Endometrial microvascular endothelial cells (primary cell): ENCODE data around the gene NOS1AP. TPM values are rescaled to one million over a fixed set of nuclear protein-coding genes. Genes with fewer than 3 reads are reported as not detected.
"Not testable (repeated sequence)": the region's sequence is repeated elsewhere in the genome, so short reads cannot be mapped to it uniquely, and the experiment has no call there.

Source experiments
- in situ Hi-C: cut with HindIII; loops from 2 replicates; pipeline ENCODE4 v1.10.0; 2017; ENCODE audit warnings: low sequenced_read_pairs, low pct_unique_long_range_greater_than_20kb; ENCODE audit errors: inconsistent ontology term
- total RNA-seq: library from RNA; depleted of rRNA; stranded (reverse); fragments of >200 nt; gene quantifications from one replicate; pipeline ENCODE4 v1.2.3, GENCODE V29; 2015; ENCODE audit errors: inconsistent ontology term

The NOS1AP gene
- total RNA-seq, result 3.1 TPM

DNA sequence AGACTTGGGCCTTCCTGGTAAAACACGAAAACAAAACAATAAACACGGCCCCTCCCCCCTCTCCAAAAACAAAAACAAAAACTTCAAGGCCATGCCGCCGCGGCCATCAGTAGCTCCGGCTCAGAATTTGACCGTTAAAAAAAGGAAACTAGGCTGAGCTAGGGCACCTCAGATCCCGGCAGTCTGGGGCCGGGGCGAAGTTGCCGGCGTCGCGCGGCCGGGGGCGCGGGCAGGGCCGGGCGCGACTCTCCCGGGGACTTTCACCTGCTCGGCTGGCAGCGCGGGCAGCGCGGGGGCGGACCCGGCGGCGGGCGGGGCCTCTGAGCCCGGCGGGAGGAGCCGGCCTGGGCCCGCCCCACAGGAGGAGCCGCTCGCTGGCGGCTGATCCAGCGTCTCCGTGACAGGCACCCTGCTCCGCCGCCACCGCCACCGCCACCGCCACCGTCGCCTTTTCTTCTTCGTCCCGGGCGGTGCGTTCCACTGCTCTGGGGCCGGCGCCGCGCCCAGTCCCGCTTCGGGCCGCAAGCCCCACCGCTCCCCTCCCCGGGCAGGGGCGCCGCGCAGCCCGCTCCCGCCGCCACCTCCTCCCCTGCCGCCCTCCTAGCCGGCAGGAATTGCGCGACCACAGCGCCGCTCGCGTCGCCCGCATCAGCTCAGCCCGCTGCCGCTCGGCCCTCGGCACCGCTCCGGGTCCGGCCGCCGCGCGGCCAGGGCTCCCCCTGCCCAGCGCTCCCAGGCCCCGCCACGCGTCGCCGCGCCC, at the start of gene NOS1AP:
TSS of gene NOS1AP (plus strand) at position 358 of the 760 bp plus-strand sequence. CDS start 487 bp downstream, outside the sequence.
- in situ Hi-C loops, result no loop called here

DNA sequence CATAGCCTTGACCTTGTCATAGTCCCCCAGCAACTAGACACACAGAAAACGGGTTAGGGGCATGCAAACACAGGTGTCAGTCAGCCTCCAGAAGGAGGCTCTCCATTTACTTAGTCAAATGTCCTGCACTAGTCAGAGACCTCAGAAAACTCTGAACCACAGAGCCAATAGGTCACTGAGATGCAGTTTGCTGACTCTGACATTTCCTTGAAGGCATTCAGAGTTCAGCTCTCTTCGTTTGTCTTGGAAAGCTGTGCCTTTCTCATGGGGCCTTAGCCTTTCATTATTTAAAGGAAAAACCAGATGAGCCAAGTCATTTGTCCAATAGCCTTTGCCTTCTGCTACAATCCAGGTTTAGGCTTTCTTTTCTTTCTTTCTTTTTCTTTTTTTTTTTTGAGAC, 49.3 kb upstream of the NOS1AP start:
- in situ Hi-C loops, result no loop called here

DNA sequence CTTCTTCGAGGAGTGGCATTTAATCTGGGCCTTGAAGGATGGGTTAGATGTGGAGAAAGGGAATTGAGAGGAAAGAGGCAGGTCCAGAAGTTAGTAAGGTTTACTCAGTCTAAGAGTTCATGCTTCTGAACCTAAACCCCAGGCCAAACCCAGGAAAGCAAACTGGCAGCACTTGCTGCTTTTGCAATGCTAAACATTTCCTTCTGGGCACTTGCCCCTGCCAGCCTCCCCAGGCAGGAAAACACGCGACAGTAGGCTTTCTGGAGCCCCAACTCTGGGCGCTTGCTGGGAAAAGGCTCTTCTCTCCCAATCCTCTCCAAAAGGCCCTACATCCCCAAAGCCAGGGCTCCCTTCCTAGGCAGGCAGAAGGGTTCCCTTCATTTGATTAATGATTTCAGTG, 48.4 kb upstream of the NOS1AP start:
- in situ Hi-C loops, result no loop called here

DNA sequence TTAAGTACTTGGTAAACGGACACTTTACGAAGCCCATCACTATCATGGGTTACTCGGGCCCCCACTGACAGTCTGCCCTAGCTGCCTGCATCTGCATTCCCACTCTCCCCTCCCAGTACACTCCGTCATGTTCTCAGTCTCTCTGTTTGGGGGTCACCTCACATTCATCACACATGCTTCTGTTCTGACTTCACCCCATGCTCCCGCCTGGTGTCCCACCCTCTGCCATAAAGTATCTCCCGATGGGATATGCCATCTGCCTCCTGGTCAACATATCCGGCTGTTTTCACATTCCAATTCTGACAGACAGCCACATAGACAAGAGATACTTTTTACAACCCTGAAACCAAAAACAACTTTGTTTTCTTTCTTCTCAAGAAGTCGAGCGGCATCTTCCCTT, 46.9 kb upstream of the NOS1AP start:
- in situ Hi-C loops, result no loop called here

DNA sequence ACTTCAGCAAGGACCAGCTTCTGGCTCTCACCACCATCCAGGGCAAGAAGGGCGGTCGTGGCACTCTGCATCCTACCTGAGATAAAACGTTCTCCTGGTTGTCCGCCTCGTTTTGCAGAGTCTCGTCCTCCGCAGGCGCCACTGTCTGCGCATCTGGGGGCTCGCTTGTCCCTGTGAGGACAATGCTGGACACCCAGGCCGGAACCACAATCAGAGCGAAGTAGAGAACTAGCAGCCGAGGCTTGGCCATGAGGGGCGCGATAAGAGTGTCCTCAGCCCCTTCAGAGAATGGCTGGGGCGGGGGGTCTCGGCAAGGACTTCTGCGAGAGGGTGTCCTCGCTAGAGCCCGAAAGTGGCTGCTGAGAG, 46.3 kb upstream of the NOS1AP start:
- in situ Hi-C loops, result no loop called here

DNA sequence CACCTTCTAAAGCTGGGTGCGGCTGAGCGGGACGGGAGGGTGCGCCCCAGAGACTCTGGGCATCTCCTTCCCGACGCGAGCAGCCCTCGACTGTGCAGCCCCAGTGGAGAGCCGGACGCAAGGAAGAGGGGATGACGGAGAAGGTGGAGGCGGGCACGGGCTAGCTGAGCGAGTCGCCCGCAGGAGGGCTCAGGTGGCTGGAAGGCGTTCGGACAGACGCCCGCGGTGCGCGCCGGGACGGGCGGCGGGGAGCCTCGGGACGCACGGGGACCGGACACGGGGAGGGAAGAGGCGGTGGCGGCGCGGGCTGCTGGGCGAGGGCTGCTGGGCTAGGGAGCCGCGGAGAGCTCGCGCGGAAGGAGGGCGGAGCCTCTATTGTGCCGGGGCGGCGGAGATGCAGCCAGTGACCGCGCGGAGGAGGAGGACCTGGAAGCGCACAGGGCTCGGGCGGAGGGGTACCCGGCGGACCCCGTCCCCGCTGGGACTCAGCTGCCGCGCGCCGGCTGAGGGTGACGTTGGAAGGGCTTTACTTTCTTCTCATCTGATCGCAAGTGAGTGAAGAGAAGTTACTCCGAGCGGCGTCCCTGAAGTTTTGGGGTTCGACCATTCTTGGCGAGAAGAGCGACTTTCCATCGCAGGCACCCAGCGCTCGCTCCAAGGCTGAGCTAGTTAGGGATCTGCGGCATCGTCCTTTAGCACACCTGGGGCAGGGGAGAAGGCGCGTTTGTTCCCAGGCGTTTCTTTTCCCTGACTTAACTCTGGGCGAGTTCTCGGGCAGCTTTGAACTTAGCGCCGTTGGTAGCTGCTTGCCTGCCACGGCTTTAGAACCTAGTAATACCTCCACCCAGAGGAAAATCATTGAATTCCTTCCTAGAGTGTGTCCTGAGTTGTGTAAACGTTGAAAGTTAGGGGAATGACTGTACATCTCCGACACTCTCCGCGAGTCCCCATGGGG, 45.7 kb upstream of the NOS1AP start, which contains the start of gene OLFML2B:
TSS of gene OLFML2B (minus strand) at position 323 of the 955 bp plus-strand sequence. CDS start 439 bp downstream, outside the sequence.
- in situ Hi-C loops, result no loop called here

DNA sequence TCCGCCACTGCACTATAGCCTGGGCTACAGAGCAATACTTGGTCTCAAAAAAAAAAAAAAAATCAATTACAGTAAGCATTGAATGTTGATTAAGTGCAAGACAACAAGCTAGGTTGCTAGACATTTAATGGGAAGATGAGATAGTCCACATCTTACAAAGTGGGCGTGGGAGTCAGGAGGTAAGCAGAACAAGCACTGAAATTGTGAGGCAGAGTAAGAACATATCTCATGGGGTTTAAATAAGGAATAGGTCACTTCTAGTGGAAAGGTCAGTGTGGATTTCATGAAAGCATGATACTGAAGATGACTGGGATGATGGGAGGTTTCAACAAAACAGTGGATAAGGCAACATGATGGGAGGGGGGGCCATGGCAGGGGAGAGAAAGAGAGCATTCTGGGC, 44.0 kb upstream of the NOS1AP start:
- in situ Hi-C loops, result no loop called here

DNA sequence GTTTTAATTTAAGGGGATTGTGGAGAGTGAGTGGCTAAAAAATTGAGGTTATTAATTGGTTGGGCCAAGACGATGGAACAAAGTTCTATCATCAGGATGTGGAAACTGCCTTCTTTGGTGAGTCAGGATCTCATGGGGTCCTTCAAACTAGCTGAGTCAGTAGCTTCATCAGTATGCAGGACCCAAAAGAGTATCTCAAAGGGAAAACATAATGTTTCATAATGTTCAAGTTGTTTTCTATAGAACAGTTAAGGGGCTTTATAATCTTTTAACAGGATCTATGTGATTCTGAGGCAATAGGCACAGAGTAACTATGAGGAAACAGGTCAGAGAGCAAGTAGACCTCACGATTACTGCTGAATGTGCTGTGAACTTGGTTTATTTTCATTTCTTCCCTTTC, 42.6 kb upstream of the NOS1AP start:
- in situ Hi-C loops, result no loop called here

DNA sequence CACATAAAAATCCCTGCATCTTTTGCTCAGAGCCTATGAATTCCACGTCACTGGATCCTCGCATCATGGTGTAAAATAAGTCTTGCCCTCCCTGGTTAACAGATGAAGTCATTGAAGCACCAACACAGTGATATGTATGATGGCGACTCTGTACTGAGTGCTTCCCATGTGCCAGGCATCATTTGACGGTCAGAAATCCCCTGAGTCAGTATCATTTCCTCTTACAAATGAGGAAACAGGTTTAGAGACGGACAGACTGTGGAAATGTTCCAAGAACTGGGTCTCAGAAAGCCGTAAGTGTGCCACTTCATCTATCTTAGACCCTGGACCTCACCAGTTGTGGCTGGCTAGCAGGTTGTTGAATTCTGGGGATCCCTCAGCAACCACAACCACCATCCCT, 40.8 kb upstream of the NOS1AP start:
- in situ Hi-C loops, result no loop called here

DNA sequence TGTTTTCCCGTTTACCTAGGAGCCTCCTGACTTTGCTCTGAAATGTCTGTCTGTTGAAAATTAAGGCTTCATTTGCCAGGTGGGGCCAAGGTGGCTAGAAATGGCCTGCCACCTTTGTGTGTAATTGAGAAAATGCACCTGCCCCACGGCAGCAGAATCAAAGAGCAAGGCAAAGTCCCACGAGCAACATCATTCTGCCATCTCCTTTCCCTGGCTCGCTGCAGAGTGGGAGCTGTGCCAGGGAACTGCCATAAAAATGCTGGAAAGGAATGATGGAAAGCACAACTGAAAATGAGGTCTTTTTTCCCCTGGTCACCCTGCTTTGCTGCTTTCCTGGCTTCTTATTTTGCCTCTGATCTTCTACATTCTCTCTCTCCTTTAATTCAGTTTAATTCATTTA, 40.3 kb upstream of the NOS1AP start:
- in situ Hi-C loops, result no loop called here

DNA sequence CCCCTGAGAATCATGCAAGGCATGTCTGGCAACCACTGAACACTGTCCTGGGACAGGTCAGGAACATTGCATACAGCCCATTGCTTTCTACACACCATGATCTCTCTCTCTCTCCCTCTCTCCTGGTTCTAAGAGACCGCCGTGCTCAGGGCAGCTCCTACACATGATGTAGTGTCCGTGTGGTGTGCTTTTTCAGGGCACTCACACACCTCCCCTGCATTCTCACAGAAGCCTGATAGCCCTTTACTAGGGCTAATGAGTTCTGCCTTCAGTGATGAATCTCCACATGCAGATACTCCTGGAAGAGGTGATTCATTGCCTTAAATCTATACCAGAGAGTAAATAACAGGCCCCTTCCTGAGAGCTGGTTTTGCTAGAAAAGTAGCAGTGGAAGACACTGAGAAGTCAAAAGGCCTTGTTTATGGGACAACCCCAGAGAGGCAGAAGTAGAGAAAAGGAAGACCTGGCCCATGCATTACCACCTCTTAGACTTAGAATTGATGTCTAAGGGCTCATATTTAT, 38.7 kb upstream of the NOS1AP start:
- in situ Hi-C loops, result no loop called here

DNA sequence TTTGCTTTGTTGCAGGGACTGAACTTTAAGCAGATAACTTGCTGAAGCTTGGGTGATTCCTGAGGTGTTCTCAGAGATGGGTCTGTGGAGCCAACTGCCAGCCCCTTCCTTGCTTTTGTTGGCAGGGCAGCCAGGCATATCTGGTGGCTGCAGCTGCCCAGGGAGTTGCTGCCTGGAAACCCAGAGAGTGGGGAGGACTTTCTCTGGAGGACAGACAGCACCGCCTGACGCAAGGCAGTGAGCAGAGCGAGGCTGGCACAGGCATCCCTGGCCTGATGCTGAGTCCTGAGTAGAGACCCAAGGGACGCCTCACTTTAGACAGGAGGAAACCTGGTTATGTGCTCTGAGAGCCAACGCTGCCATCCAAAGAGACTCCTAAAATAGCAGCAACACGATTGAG, 36.1 kb upstream of the NOS1AP start:
- in situ Hi-C loops, result no loop called here

DNA sequence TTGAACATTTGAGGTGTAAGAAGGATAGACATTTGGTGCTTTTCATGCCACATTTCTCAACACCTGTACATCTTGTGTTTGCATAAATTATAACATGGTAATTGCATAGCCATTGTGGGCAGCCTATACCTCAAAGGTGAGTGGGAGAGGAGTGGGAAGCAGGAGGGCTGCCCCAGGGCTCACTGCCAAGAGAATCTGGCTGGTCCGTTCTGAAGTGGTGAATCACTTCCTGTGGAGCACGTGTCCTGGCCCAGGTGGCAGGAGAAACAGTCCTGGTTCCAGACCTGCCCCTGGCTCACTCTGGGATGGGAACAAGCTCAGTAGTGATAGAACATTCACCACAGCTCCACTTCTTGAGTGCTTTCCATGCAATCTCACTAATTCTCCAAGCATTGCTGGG, 34.2 kb upstream of the NOS1AP start:
- in situ Hi-C loops, result no loop called here

DNA sequence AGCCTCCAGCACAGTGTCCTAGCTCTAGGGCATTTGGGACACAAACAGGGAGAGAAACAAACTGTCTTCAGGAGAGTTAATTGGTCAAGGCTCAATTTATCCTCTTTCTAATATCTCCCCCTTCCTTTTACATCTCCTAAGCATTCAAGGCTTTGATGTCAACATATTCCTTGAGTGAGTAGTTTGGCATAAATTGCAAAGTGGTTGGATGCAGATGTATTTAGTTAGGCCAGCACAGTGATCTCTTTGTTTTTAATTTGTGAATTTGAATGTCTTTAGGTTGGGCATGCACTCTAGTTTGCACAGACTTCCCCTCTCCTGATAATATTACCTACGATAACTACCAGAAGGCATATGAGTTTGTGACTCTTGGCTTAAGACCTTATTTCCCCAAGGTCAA, 33.3 kb upstream of the NOS1AP start:
- in situ Hi-C loops, result no loop called here

DNA sequence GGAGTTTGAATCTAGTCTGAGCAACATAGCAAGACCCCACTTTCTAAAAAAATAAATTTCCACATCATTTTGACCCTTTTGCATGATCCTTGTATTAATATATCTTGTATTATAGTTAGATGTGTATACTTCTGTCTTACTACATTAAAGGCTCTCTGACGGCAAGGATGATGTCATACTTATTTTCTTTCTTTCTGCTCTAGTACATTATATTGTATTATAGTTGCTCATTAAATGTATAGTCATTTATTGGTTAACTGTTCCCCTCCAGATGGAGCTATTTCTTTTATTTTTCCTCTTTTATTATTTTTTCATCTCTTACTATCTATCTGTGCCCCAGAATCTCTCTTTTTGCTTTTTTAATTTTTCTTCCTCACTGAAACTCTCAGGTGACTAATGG, 30.9 kb upstream of the NOS1AP start:
- in situ Hi-C loops, result no loop called here

DNA sequence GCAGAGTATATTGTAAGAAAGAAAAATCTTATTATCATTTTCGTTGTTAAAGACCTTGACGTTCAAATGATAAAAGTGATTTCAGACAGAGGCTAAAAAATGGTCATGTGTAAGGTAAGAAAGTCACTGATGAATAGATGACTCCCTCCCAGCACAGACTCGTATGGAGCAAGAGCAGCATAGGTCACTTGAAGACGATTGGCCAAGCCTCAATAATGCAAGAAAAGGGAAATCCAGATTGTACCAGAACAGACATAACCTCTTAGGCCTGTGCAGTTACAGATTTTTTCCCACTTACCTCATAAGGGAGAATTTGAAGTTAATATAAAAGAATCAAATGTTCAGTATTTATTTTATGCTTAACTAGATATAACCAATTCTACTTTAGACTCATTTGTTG, 29.5 kb upstream of the NOS1AP start:
- in situ Hi-C loops, result no loop called here

DNA sequence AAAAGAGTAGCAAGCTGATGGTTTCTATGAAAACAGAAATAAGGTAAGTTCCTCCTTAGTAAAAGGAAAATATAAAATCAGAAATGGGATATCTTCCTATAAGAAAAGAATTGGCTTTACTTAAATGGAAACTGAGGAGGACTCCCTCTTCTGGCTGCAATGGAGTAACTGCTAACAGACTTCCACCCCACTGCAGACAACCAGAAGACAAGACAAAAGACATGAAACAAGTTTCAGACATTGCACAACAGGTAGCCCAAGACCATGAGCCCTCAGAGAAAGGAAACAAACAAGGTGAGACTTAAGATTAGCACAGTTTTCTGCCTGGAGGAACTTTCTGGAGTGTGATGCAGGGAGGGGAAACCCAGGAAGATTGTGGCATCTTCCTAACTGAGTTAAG, 28.8 kb upstream of the NOS1AP start:
- in situ Hi-C loops, result no loop called here

DNA sequence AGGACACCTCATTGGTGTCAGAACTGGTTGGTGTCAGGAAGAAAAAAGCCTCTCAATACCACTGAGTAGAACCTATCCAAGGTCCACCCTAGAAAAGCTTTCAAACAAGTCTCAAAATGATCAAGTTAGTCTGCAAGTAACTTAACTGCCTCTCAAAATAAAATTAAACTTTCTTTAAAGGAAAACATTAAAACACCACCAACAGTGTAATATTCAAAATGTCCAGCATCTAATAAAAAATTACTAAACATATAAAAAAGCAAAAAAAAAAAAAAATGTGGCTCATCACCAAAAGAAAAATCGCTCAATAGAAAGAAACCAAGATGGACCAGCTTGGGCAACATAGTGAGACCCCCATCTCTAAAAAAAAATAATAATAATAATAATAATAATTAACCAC, 27.1 kb upstream of the NOS1AP start:
- in situ Hi-C loops, result no loop called here

DNA sequence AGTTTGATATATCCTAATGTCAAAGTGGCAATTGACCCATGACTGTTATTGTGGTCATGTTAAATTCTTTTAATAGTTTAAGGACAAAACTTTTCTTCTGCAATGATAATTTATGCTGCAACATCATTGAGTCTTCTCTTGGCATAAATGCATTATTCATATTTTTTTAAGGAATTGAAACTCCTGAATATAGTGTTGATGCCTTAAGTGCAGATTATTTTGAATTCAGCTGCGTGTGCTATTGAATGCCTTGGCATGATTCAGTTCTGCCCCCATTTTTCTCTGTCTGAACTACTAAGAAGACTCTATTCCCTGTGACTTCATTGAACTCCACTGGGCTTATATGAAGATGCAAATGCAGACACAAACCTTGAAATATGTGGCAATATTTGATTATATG, 22.6 kb upstream of the NOS1AP start:
- in situ Hi-C loops, result no loop called here

DNA sequence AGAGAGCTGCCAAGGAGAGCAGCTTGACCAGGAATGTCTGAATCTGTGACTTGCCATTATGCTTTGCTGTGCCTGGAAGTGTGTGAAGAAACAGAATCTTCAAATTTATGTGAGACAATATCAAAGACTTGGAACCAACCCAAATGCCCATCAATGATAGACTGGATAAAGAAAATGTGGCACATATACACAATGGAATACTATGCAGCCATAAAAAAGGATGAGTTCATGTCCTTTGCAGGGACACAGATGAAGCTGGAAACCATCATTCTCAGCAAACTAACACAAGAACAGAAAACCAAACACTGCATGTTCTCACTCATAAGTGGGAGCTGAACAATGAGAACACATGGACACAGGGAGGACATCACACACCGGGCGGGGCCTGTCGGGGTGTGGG, 15.5 kb upstream of the NOS1AP start:
- in situ Hi-C loops, result not testable (repeated sequence)
